ENCODE measurements around the gene GPR146.

DNA sequence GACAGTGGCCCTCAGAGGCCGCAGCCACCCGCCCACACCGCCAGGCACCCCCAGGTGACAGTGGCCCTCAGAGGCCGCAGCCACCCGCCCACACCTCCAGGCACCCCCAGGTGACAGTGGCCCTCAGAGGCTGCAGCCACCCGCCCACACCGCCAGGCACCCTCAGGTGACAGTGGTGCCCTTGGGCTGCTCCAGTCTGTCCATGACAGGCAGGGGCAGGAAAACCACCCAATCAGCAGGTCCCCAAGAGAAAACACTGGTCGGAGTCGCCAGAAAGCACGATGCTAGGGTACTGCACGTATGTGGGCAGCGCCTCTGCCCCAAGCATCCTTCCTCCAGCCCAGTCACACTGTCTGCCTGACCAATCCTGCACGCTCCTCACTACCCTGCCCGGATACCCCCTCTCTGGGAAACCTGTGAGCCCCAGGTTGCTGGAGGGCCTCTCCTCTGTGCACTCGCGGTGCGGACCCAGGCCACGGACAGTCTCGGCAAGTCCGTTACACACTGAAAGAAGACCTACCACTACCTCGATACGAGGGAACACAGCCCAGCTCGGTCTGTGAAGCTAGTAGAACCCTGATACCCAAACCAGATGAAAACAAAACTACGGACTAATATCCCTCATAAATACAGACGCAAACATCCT is 11.7 kb upstream of the GPR146 start:
- no peak for TF ChIP-seq POLR2A (IDR thresholded peaks at IDR 0.05)
- TF ChIP-seq, protein P1, sequence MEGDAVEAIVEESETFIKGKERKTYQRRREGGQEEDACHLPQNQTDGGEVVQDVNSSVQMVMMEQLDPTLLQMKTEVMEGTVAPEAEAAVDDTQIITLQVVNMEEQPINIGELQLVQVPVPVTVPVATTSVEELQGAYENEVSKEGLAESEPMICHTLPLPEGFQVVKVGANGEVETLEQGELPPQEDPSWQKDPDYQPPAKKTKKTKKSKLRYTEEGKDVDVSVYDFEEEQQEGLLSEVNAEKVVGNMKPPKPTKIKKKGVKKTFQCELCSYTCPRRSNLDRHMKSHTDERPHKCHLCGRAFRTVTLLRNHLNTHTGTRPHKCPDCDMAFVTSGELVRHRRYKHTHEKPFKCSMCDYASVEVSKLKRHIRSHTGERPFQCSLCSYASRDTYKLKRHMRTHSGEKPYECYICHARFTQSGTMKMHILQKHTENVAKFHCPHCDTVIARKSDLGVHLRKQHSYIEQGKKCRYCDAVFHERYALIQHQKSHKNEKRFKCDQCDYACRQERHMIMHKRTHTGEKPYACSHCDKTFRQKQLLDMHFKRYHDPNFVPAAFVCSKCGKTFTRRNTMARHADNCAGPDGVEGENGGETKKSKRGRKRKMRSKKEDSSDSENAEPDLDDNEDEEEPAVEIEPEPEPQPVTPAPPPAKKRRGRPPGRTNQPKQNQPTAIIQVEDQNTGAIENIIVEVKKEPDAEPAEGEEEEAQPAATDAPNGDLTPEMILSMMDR (IDR thresholded peaks at IDR 0.05) = no peak

Measured in lower leg skin (tissue), 3 donors.